Suprapubic skin (tissue), 4 donors: Measurements from ENCODE around the gene DAND5. TPM values are rescaled to one million over a fixed set of nuclear protein-coding genes. Genes with fewer than 3 reads are reported as not detected.

Experiments
- DNase-seq, 2 donors: peaks; one replicate each; pipeline ENCODE4 v3.0.0-alpha.2; 2019; ENCODE audit warnings: low spot score in 2 of 2
- H3K27ac ChIP-seq: fragments of 200-600 bp; sonication (generic); one replicate; pipeline ENCODE4 v1.5.1; 2019
- H3K27me3 ChIP-seq: fragments of 200-600 bp; sonication (generic); one replicate; pipeline ENCODE4 v1.5.1; 2019
- H3K36me3 ChIP-seq: fragments of 200-600 bp; sonication (generic); one replicate; pipeline ENCODE4 v1.5.1; 2019
- H3K4me1 ChIP-seq: fragments of 200-600 bp; sonication (generic); one replicate; pipeline ENCODE4 v1.5.1; 2019
- H3K4me3 ChIP-seq: fragments of 200-600 bp; sonication (generic); one replicate; pipeline ENCODE4 v1.5.1; 2019; ENCODE audit warnings: mild to moderate bottlenecking
- H3K9me3 ChIP-seq: fragments of 200-600 bp; sonication (generic); one replicate; pipeline ENCODE4 v1.5.1; 2019
- EP300 ChIP-seq: sonication (generic); formaldehyde crosslinking; IDR thresholded peaks from one replicate; pipeline ENCODE4 v1.6.1; 2017; ENCODE audit warnings: antibody characterized with exemption
- POLR2A ChIP-seq, 2 donors: fragments of 450-650 bp; IDR thresholded peaks; one replicate each; pipeline ENCODE4 v1.6.1; 2017; ENCODE audit warnings: antibody characterized with exemption in 2 of 2, mild to moderate bottlenecking in 2 of 2, moderate library complexity in 2 of 2
- POLR2AphosphoS5 ChIP-seq, 3 donors: sonication (generic); formaldehyde crosslinking; IDR thresholded peaks; one replicate each; pipeline ENCODE4 v1.6.1; 2017; ENCODE audit warnings: antibody characterized with exemption in 3 of 3
- WGBS: methylation state at CpG from one replicate; pipeline ENCODE4 v1.1.5; 2018; 5-methylcytosine and 5-hydroxymethylcytosine counted together
- total RNA-seq, 4 donors: library from RNA; depleted of rRNA; stranded (reverse); fragments of >200 nt; gene quantifications; one replicate each; pipeline ENCODE4 v1.1.0, GENCODE V29; 2016
- TF ChIP-seq, protein P1 (sequence below), 2 donors: fragments of 200-600 bp in 1 of 2; fragments of 450-650 bp in 1 of 2; sonication (generic) in 1 of 2; IDR thresholded peaks; one replicate each; pipeline ENCODE4 v1.5.1; 2016 to 2019; ENCODE audit warnings: antibody characterized with exemption in 2 of 2, mild to moderate bottlenecking in 1 of 2, moderate library complexity in 1 of 2

DAND5 gene
- total RNA-seq, 4 donors from 2014 or later: not detected

DNA sequence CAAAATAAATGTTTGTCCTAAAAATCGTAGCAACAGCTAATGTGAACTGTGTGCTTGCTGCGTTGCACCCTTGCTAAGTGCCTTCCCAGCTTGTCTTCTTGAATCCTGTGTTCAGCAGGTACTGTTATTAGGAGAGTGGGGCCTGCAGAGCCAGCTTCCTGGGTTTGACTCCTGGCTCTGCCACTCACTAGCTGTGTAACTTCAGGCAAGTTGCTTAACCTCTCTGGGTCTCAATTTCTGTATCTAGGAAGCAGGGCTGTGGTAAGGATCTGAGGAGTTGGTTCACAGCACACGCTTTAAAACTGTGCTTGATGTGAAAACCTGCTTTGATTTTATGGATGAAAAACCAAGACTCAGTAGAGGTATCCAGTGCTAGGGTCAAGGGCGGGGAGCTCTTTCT, 35.9 kb downstream of the DAND5 start:
- no peaks in the 10 kb centered on the region for H3K27me3 ChIP-seq
- no peaks in the 10 kb centered on the region for H3K36me3 ChIP-seq
- TF ChIP-seq EP300: no peak
- TF ChIP-seq, protein P1, sequence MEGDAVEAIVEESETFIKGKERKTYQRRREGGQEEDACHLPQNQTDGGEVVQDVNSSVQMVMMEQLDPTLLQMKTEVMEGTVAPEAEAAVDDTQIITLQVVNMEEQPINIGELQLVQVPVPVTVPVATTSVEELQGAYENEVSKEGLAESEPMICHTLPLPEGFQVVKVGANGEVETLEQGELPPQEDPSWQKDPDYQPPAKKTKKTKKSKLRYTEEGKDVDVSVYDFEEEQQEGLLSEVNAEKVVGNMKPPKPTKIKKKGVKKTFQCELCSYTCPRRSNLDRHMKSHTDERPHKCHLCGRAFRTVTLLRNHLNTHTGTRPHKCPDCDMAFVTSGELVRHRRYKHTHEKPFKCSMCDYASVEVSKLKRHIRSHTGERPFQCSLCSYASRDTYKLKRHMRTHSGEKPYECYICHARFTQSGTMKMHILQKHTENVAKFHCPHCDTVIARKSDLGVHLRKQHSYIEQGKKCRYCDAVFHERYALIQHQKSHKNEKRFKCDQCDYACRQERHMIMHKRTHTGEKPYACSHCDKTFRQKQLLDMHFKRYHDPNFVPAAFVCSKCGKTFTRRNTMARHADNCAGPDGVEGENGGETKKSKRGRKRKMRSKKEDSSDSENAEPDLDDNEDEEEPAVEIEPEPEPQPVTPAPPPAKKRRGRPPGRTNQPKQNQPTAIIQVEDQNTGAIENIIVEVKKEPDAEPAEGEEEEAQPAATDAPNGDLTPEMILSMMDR (IDR thresholded peaks at IDR 0.05): no peak
- no peak for TF ChIP-seq POLR2A (IDR thresholded peaks at IDR 0.05)
- no peak for TF ChIP-seq POLR2AphosphoS5 (IDR thresholded peaks at IDR 0.05)
- H3K27ac ChIP-seq: peak overlapping the region; percentile 97
- WGBS: 46% methylated on average over 4 of the region's 4 CpGs
- peaks cover 100% of the 10 kb centered on the region for H3K4me1 ChIP-seq
- no peaks in the 10 kb centered on the region for H3K9me3 ChIP-seq
- peak overlapping the region; percentile 30 for H3K4me3 ChIP-seq
- no peak for DNase-seq

DNA sequence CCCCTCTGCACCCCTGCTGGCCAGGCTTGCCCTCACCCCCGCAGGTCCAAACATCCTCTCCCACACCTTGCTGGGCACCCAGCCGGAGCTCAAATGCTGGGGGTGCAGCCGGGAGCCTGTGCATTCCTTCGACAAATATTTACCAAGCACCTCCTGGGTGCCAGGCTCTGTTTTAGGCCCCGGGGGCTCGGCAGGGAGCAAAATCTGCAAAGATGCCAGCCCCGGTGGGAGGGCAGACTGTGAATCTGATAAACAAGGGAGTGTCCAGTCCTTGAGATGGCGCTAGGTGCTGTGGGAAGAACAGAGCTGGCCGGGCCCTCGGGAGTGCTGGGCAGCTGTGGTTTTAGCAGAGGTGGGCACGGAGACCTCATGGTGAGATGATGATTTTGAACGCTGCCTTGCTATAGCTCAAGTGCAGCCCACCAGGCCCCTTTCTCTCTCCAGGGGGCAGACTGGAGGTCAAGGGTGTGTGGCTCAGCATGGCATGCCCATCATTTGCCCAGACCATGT, 36.5 kb downstream of the DAND5 start:
- TF ChIP-seq POLR2AphosphoS5 (IDR thresholded peaks at IDR 0.05) (no peak), POLR2A (IDR thresholded peaks at IDR 0.05) (no peak), EP300 (no peak)
- TF ChIP-seq, protein P1 (IDR thresholded peaks at IDR 0.05): no peak
- no peaks in the 10 kb centered on the region for H3K36me3 ChIP-seq
- no peaks in the 10 kb centered on the region for H3K9me3 ChIP-seq
- H3K27me3 ChIP-seq: no peaks in the 10 kb centered on the region
- peak overlapping the region; percentile 30 for H3K4me3 ChIP-seq
- 49% methylated on average over 11 of the region's 12 CpGs for WGBS
- peaks cover 100% of the 10 kb centered on the region for H3K4me1 ChIP-seq
- H3K27ac ChIP-seq: peak overlapping the region; percentile 97
- no peak for DNase-seq

DNA sequence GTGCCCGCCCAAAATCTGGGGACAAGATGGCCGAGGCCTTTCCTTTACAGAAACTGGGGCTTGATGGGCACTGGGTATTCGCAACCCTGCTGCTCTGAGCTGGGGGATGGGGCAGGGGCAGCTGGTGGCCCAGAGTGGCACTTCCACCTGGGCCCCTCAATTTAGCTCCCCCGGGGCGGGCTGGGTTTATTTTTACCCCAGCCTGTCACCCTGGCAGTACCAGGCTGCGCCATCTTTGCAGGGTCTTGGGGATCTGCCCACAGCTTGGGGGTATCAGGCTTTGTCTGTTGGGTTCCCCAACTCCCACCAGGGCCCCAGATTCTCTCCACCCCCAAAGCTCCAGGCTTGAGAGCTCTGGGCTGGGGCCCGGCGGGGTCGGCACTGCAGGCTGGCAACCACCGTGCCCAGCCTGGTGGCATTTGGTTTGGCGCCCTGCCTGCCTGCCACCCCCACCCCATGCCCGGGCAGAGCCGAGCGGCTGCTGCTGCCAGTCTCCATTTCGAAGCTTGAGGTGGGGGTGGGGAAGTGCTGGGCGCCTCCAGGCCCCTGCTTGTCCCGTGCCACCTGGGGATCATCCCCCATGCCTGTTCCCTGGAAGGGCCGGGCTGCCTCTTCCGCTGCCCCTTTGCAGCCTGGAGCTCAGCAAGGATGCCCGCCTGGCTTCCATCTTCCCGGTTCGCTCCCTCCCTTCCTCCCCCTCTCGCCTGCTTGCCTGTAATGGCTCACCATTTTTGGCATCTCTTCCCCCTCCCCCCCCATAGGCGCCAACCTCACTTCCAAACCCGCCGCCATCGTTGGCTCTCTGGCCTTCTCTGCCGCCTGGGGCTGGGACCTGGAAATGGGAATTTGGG, 37.3 kb downstream of the DAND5 start:
- DNase-seq: peak in 1 of 2 donors; percentile 75
- Histone ChIP-seq H3K4me1 (peaks cover 100% of the 10 kb centered on the region), H3K9me3 (no peaks in the 10 kb centered on the region), H3K36me3 (no peaks in the 10 kb centered on the region), H3K4me3 (peak overlapping the region; percentile 30), H3K27ac (peak overlapping the region; percentile 97), H3K27me3 (no peaks in the 10 kb centered on the region)
- TF ChIP-seq, protein P1 (IDR thresholded peaks at IDR 0.05): no peak
- no peak for TF ChIP-seq POLR2A (IDR thresholded peaks at IDR 0.05)
- no peak for TF ChIP-seq EP300
- TF ChIP-seq POLR2AphosphoS5 (IDR thresholded peaks at IDR 0.05): no peak
- 29% methylated on average over 18 of the region's 28 CpGs for WGBS

DNA sequence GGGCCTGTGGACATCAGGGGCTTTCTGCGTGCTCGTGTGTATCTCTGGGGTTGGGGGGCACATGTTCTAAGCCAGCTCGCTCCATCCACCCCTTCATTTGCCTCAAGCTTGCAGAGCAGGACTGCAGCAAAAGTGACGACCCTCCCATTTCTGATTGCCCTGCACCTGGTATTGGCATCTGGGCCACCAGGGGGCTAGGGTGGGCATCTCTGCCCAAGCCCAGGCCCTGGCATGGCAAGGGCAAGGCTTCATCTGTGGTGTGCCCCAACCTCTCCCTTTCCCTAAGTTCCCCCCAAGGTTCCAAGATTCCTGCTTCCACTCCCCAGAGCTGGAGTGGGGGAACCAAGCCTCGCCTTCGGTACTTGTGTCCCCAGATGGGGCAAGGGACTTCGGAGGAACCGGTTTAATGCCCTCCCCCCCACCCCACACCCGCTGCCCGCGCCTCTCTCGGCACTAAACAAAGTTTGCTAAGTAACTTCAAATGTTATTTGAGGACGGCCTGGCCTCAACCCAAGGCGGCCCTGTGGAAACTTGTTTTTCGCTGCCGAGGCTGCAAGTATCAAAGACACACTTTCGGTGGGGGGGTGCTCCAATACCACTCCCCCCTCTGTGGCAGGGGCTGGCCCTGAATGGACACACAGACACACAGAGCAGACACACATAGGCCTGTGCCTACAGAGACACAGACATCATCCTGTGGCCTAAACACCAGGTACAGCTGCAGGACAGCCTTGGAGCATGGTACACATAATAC, 38.1 kb downstream of the DAND5 start:
- Histone ChIP-seq H3K36me3 (no peaks in the 10 kb centered on the region), H3K27ac (peak overlapping the region; percentile 97), H3K27me3 (no peaks in the 10 kb centered on the region), H3K4me3 (peak overlapping the region; percentile 30), H3K9me3 (no peaks in the 10 kb centered on the region), H3K4me1 (peaks cover 100% of the 10 kb centered on the region)
- TF ChIP-seq POLR2AphosphoS5 (IDR thresholded peaks at IDR 0.05): peak in 2 of 3 donors; percentile 25 to 51
- TF ChIP-seq, protein P1 (IDR thresholded peaks at IDR 0.05): no peak
- peak; percentile 89 to 94 for DNase-seq
- WGBS: 25% methylated on average over 15 of the region's 17 CpGs
